ENCODE measurements around the gene BNC2.

DNA sequence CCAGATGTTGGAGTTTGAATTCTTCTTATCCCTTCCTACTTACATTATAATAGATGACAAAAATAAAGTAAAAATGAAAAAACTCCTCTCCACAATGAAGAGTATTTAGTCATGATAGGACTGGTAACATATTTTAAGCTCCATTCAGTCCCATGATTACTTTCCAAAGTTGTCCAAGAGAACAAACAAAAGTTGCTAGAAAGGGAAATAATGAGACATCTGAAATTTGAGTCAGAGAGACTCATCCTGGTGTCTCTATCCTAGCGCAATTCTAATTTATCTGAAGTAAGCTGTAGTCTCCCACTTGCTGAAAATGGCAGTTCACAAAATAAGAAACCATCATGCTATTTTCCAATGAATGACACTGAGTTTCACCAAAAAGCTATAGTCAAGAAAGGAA lies 152.2 kb downstream of the BNC2 start:
- TF ChIP-seq, protein P1, sequence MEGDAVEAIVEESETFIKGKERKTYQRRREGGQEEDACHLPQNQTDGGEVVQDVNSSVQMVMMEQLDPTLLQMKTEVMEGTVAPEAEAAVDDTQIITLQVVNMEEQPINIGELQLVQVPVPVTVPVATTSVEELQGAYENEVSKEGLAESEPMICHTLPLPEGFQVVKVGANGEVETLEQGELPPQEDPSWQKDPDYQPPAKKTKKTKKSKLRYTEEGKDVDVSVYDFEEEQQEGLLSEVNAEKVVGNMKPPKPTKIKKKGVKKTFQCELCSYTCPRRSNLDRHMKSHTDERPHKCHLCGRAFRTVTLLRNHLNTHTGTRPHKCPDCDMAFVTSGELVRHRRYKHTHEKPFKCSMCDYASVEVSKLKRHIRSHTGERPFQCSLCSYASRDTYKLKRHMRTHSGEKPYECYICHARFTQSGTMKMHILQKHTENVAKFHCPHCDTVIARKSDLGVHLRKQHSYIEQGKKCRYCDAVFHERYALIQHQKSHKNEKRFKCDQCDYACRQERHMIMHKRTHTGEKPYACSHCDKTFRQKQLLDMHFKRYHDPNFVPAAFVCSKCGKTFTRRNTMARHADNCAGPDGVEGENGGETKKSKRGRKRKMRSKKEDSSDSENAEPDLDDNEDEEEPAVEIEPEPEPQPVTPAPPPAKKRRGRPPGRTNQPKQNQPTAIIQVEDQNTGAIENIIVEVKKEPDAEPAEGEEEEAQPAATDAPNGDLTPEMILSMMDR (conservative IDR thresholded peaks at IDR 0.05; ENCODE audit: low read depth, low read length): no peak
- no peak for TF ChIP-seq SMC3 (IDR thresholded peaks at IDR 0.05; ENCODE audit: low read depth, low read length)
- no peak for TF ChIP-seq POLR2A (IDR thresholded peaks at IDR 0.05; ENCODE audit: low read depth, low read length)
- TF ChIP-seq, protein P2, sequence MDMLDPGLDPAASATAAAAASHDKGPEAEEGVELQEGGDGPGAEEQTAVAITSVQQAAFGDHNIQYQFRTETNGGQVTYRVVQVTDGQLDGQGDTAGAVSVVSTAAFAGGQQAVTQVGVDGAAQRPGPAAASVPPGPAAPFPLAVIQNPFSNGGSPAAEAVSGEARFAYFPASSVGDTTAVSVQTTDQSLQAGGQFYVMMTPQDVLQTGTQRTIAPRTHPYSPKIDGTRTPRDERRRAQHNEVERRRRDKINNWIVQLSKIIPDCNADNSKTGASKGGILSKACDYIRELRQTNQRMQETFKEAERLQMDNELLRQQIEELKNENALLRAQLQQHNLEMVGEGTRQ (IDR thresholded peaks at IDR 0.05; ENCODE audit: low read depth, low read length): no peak
- no peak for TF ChIP-seq CHD1 (IDR thresholded peaks at IDR 0.05; ENCODE audit: low read depth, low read length)
- no peak for TF ChIP-seq CEBPB (IDR thresholded peaks at IDR 0.05; ENCODE audit: low read depth, low read length)
- no peak for TF ChIP-seq RFX5 (IDR thresholded peaks at IDR 0.05; ENCODE audit: low read depth, low read length)
- no peak for TF ChIP-seq RAD21 (IDR thresholded peaks at IDR 0.05; ENCODE audit: low read length)
- TF ChIP-seq MAFK (IDR thresholded peaks at IDR 0.05; ENCODE audit: low read depth, low read length): no peak
